Liver (tissue), 9 donors: Measurements from ENCODE around the gene NXT1. TPM values are rescaled to one million over a fixed set of nuclear protein-coding genes. Genes with fewer than 3 reads are reported as not detected.
A peak's percentile ranks its signal among the peaks of the same experiment; 100 is the strongest.
"Not testable (repeated sequence)": the region's sequence is repeated elsewhere in the genome, so short reads cannot be mapped to it uniquely, and the experiment has no call there.

Experiments used
- DNase-seq: peaks from one replicate; pipeline ENCODE4 v3.0.0-alpha.2; 2017; ENCODE audit warnings: low spot score
- H3K27ac ChIP-seq, 2 donors: one replicate each; pipeline ENCODE4 v1.7.0; 2013; ENCODE audit warnings: inconsistent platforms in 2 of 2, low read length in 2 of 2, control low read depth in 1 of 2, low read depth in 1 of 2, mild to moderate bottlenecking in 1 of 2
- H3K27me3 ChIP-seq, 4 donors: one replicate each; pipeline versions ENCODE4 v1.6.1 to v1.7.0; 2013; ENCODE audit warnings: low read length in 3 of 4, inconsistent platforms in 1 of 4, mild to moderate bottlenecking in 1 of 4, moderate library complexity in 1 of 4; ENCODE audit not compliant: control insufficient read depth in 4 of 4, insufficient read depth in 4 of 4
- H3K36me3 ChIP-seq, 4 donors: one replicate each; pipeline versions ENCODE4 v1.6.1 to v1.7.0; 2013; ENCODE audit warnings: low read length in 3 of 4, mild to moderate bottlenecking in 3 of 4, low read depth in 1 of 4, moderate library complexity in 1 of 4; ENCODE audit not compliant: control insufficient read depth in 4 of 4, insufficient read depth in 3 of 4
- H3K4me1 ChIP-seq, 4 donors: one replicate each; pipeline versions ENCODE4 v1.6.1 to v1.7.0; 2013; ENCODE audit warnings: low read length in 3 of 4, mild to moderate bottlenecking in 3 of 4, moderate library complexity in 1 of 4; ENCODE audit not compliant: control insufficient read depth in 4 of 4, insufficient read depth in 4 of 4
- H3K4me3 ChIP-seq, 3 donors: one replicate each; pipeline versions ENCODE4 v1.6.1 to v1.7.0; 2013; ENCODE audit warnings: low read length in 3 of 3, control low read depth in 1 of 3, low read depth in 1 of 3, mild to moderate bottlenecking in 1 of 3
- H3K9ac ChIP-seq, 2 donors: one replicate each; pipeline ENCODE4 v1.7.0; 2013; ENCODE audit warnings: low read length in 2 of 2, mild to moderate bottlenecking in 2 of 2, moderate library complexity in 2 of 2, control low read depth in 1 of 2, low read depth in 1 of 2
- H3K9me3 ChIP-seq, 4 donors: one replicate each; pipeline versions ENCODE4 v1.6.1 to v1.7.0; 2013; ENCODE audit warnings: low read length in 3 of 4; ENCODE audit not compliant: control insufficient read depth in 4 of 4
- ATF3 ChIP-seq: IDR thresholded peaks from 2 replicates; pipeline ENCODE4 v1.6.1; 2016; ENCODE audit warnings: antibody characterized with exemption
- CTCF ChIP-seq: fragments of 150-350 bp; IDR thresholded peaks from 2 replicates; pipeline ENCODE4 v1.5.1; 2017; ENCODE audit warnings: improper control_type of control experiment, low read depth, low read length; ENCODE audit not compliant: missing input control
- EGR1 ChIP-seq, 2 donors: IDR thresholded peaks; 2 replicates each; pipeline ENCODE4 v1.6.1; 2016 to 2018; ENCODE audit warnings: antibody characterized with exemption in 2 of 2, low read depth in 2 of 2
- FOXA2 ChIP-seq: IDR thresholded peaks from 2 replicates; pipeline ENCODE4 v1.6.1; 2016; ENCODE audit warnings: antibody characterized with exemption
- HNF4A ChIP-seq, 2 donors: conservative IDR thresholded peaks; 2 replicates each; pipeline ENCODE4 v1.6.1; 2016; ENCODE audit warnings: antibody characterized with exemption in 2 of 2, mild to moderate bottlenecking in 2 of 2
- HNF4G ChIP-seq: IDR thresholded peaks from 2 replicates; pipeline ENCODE4 v1.6.1; 2016; ENCODE audit warnings: antibody characterized with exemption
- NR2F2 ChIP-seq: IDR thresholded peaks from 2 replicates; pipeline ENCODE4 v1.6.1; 2016; ENCODE audit warnings: antibody characterized with exemption
- RAD21 ChIP-seq, 2 donors: IDR thresholded peaks; 2 replicates each; pipeline ENCODE4 v1.6.1; 2016; ENCODE audit warnings: antibody characterized with exemption in 2 of 2, mild to moderate bottlenecking in 2 of 2
- REST ChIP-seq: IDR thresholded peaks from 2 replicates; pipeline ENCODE4 v1.6.1; 2016; ENCODE audit warnings: antibody characterized with exemption, mild to moderate bottlenecking
- RXRA ChIP-seq, 2 donors: IDR thresholded peaks; 2 replicates each; pipeline ENCODE4 v1.6.1; 2017 to 2018; ENCODE audit warnings: antibody characterized with exemption in 2 of 2, mild to moderate bottlenecking in 1 of 2
- YY1 ChIP-seq: IDR thresholded peaks from 2 replicates; pipeline ENCODE4 v1.6.1; 2016; ENCODE audit warnings: antibody characterized with exemption, mild to moderate bottlenecking
- ZBTB33 ChIP-seq: IDR thresholded peaks from 2 replicates; pipeline ENCODE4 v1.6.1; 2016; ENCODE audit warnings: antibody characterized with exemption
- WGBS: extraction: QIAGEN DNeasy Blood & Tissue Kit; methylation state at CpG from one replicate; pipeline ENCODE4 v1.1.7; 2013; 5-methylcytosine and 5-hydroxymethylcytosine counted together
- polyA plus RNA-seq, 2 donors: library from polyadenylated mRNA; stranded (reverse) in 1 of 2; unstranded in 1 of 2; fragments of 200-250 nt in 1 of 2; fragments of >200 nt in 1 of 2; fragmentation: Nextera tagmentation in 1 of 2; extraction: Ambion mirVana in 1 of 2; gene quantifications; one replicate each; pipeline versions ENCODE4 v1.2.1 to v1.2.3, GENCODE V29; 2013 to 2015
- total RNA-seq, 2 donors: library from RNA; depleted of rRNA; stranded (reverse); fragments of >200 nt; gene quantifications; one replicate each; pipeline ENCODE4 v1.2.3, GENCODE V29; 2014
- donor health status: healthy.
- donor health status: healthy.
- donor health status: healthy.
- donor health status: healthy.
- donor health status: healthy.

The NXT1 gene
- total and polyA plus RNA-seq, 4 donors = 5.7 to 9.6 (median 8.8) TPM

- Histone ChIP-seq H3K27ac (no peak overlapping the region), H3K27me3 (no peaks in the 10 kb centered on the region), H3K4me1 (peaks cover 5 to 20% (median 13%) of the 10 kb centered on the region in 4 donors), H3K9ac (no peak overlapping the region), H3K9me3 (no peaks in the 10 kb centered on the region), H3K36me3 (no peaks in the 10 kb centered on the region), H3K4me3 (no peak overlapping the region)
- no peak for DNase-seq
- TF ChIP-seq RXRA (IDR thresholded peaks at IDR 0.05) (no peak), NR2F2 (no peak), YY1 (no peak), FOXA2 (no peak), CTCF (no peak), ZBTB33 (no peak), HNF4G (no peak), ATF3 (no peak), HNF4A (conservative IDR thresholded peaks at IDR 0.05) (no peak)
- 95% methylated on average over 6 of the region's 6 CpGs for WGBS
Measured at GRCh38 chr20:23347791-23348190, 2.8 kb upstream of the NXT1 start.

GRCh38 chr20:23348510-23348909, 2.1 kb upstream of the NXT1 start:
- WGBS = 86% methylated on average over 6 of the region's 6 CpGs
- not testable (repeated sequence) for H3K27ac ChIP-seq

GRCh38 chr20:23349338-23350195, 1.0 kb upstream of the NXT1 start:
- peaks cover 5 to 20% (median 13%) of the 10 kb centered on the region in 4 donors for H3K4me1 ChIP-seq
- H3K9ac ChIP-seq = peak overlapping the region; percentile 82 to 93
- peaks cover 0 to 8% (median 3%) of the 10 kb centered on the region in 4 donors for H3K36me3 ChIP-seq
- H3K27ac ChIP-seq = peak overlapping the region; percentile 94 to 98
- no peaks in the 10 kb centered on the region for H3K9me3 ChIP-seq
- peak overlapping the region; percentile 83 to 95 (median 92) for H3K4me3 ChIP-seq
- no peaks in the 10 kb centered on the region for H3K27me3 ChIP-seq
- whole genome bisulfite sequencing = 7% methylated on average over 23 of the region's 23 CpGs
- TF ChIP-seq CTCF = peak; percentile 41
- TF ChIP-seq YY1 = no peak
- TF ChIP-seq EGR1 (IDR thresholded peaks at IDR 0.05; ENCODE audit: low read depth in 2 of 2) = peak in 1 of 2 donors; percentile 41
- no peak for TF ChIP-seq RXRA (IDR thresholded peaks at IDR 0.05)
- no peak for TF ChIP-seq NR2F2
- TF ChIP-seq REST = no peak
- TF ChIP-seq RAD21 (IDR thresholded peaks at IDR 0.05) = peak; percentile 59 to 61
- peak; percentile 78 for DNase-seq

More at GRCh38 chr20:23348510-23348909, 2.1 kb upstream of the NXT1 start:
- not testable (repeated sequence) for H3K9ac ChIP-seq, DNase-seq, H3K27me3 ChIP-seq, H3K36me3 ChIP-seq, H3K9me3 ChIP-seq, H3K4me3 ChIP-seq
- peaks cover 5 to 20% (median 13%) of the 10 kb centered on the region in 4 donors for H3K4me1 ChIP-seq
